B cell (primary cell): ENCODE data around the gene GLB1L2.

ENCODE experiments used
- CTCF ChIP-seq: fragments of 200-600 bp; IDR thresholded peaks from one replicate; pipeline ENCODE4 v1.8.0; 2022; ENCODE audit warnings: antibody characterized with exemption, mild to moderate bottlenecking
- EZH2 ChIP-seq: IDR thresholded peaks from 2 replicates; pipeline ENCODE4 v1.6.1; 2012; ENCODE audit warnings: borderline replicate concordance, low read depth, mild to moderate bottlenecking, moderate library complexity, low read length; ENCODE audit not compliant: insufficient read depth, poor library complexity, severe bottlenecking

GRCh38 chr11:134401825-134402809 lies 70.3 kb downstream of the GLB1L2 start:
- TF ChIP-seq CTCF (no peak), EZH2 (no peak)
